ENCODE data around the gene NR2E1. TPM values are rescaled to one million over a fixed set of nuclear protein-coding genes. Genes with fewer than 3 reads are reported as not detected.

NR2E1 gene
- total and polyA plus RNA-seq, 2 of the 13 experiments (the other 11 are each of a cell fraction or from before 2014, with no cell fraction given) = not detected

DNA sequence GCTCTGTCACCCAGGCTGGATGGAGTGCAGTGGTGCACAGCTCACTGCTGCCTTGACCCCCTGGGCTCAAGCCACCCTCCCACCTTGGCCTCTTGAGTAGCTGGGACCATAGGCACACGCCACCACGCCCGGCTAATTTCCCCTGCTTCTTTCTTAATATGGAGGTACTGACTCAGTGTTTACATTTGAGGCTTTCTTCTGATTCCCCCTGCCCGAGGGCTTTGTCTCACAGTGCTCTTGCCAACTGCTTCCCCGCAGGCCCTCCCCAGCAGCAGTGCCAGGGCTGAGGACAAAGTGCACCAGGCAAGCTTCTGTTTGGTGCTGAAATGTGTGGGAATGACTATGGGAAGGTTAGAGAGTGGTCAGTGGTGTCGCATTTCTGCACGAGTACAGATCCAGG lies 34.8 kb downstream of the NR2E1 start (continued):
- TF ChIP-seq, protein P1, sequence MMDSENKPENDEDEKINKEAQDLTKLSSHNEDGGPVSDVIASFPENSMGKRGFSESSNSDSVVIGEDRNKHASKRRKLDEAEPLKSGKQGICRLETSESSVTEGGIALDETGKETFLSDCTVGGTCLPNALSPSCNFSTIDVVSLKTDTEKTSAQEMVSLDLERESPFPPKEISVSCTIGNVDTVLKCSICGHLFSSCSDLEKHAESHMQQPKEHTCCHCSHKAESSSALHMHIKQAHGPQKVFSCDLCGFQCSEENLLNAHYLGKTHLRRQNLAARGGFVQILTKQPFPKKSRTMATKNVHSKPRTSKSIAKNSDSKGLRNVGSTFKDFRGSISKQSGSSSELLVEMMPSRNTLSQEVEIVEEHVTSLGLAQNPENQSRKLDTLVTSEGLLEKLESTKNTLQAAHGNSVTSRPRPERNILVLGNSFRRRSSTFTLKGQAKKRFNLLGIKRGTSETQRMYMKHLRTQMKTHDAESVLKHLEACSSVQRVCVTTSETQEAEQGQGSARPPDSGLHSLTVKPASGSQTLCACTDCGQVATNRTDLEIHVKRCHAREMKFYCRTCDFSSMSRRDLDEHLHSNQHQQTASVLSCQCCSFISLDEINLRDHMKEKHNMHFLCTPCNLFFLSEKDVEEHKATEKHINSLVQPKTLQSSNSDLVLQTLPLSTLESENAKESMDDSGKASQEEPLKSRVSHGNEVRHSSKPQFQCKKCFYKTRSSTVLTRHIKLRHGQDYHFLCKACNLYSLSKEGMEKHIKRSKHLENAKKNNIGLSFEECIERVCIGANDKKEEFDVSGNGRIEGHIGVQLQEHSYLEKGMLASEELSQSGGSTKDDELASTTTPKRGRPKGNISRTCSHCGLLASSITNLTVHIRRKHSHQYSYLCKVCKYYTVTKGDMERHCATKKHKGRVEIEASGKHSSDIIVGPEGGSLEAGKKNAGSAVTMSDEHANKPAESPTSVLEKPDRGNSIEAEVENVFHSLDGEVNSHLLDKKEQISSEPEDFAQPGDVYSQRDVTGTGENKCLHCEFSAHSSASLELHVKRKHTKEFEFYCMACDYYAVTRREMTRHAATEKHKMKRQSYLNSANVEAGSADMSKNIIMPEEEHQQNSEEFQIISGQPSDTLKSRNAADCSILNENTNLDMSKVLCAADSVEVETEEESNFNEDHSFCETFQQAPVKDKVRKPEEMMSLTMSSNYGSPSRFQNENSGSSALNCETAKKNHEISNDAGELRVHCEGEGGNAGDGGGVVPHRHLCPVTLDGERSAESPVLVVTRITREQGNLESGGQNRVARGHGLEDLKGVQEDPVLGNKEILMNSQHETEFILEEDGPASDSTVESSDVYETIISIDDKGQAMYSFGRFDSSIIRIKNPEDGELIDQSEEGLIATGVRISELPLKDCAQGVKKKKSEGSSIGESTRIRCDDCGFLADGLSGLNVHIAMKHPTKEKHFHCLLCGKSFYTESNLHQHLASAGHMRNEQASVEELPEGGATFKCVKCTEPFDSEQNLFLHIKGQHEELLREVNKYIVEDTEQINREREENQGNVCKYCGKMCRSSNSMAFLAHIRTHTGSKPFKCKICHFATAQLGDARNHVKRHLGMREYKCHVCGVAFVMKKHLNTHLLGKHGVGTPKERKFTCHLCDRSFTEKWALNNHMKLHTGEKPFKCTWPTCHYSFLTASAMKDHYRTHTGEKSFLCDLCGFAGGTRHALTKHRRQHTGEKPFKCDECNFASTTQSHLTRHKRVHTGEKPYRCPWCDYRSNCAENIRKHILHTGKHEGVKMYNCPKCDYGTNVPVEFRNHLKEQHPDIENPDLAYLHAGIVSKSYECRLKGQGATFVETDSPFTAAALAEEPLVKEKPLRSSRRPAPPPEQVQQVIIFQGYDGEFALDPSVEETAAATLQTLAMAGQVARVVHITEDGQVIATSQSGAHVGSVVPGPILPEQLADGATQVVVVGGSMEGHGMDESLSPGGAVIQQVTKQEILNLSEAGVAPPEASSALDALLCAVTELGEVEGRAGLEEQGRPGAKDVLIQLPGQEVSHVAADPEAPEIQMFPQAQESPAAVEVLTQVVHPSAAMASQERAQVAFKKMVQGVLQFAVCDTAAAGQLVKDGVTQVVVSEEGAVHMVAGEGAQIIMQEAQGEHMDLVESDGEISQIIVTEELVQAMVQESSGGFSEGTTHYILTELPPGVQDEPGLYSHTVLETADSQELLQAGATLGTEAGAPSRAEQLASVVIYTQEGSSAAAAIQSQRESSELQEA (CRISPR knock-in tag; IDR thresholded peaks at IDR 0.05; ENCODE audit: not compliant biosample characterization) = no peak
- TF ChIP-seq, protein P2, sequence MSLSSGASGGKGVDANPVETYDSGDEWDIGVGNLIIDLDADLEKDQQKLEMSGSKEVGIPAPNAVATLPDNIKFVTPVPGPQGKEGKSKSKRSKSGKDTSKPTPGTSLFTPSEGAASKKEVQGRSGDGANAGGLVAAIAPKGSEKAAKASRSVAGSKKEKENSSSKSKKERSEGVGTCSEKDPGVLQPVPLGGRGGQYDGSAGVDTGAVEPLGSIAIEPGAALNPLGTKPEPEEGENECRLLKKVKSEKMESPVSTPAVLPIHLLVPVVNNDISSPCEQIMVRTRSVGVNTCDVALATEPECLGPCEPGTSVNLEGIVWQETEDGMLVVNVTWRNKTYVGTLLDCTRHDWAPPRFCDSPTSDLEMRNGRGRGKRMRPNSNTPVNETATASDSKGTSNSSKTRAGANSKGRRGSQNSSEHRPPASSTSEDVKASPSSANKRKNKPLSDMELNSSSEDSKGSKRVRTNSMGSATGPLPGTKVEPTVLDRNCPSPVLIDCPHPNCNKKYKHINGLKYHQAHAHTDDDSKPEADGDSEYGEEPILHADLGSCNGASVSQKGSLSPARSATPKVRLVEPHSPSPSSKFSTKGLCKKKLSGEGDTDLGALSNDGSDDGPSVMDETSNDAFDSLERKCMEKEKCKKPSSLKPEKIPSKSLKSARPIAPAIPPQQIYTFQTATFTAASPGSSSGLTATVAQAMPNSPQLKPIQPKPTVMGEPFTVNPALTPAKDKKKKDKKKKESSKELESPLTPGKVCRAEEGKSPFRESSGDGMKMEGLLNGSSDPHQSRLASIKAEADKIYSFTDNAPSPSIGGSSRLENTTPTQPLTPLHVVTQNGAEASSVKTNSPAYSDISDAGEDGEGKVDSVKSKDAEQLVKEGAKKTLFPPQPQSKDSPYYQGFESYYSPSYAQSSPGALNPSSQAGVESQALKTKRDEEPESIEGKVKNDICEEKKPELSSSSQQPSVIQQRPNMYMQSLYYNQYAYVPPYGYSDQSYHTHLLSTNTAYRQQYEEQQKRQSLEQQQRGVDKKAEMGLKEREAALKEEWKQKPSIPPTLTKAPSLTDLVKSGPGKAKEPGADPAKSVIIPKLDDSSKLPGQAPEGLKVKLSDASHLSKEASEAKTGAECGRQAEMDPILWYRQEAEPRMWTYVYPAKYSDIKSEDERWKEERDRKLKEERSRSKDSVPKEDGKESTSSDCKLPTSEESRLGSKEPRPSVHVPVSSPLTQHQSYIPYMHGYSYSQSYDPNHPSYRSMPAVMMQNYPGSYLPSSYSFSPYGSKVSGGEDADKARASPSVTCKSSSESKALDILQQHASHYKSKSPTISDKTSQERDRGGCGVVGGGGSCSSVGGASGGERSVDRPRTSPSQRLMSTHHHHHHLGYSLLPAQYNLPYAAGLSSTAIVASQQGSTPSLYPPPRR (CRISPR knock-in tag; IDR thresholded peaks at IDR 0.05; ENCODE audit: borderline replicate concordance) = no peak
- TF ChIP-seq RFX3 (CRISPR knock-in tag; IDR thresholded peaks at IDR 0.05) (no peak), TBL1XR1 (IDR thresholded peaks at IDR 0.05; ENCODE audit: borderline replicate concordance, low read length, partially characterized antibody) (no peak), PHF21A (CRISPR knock-in tag; IDR thresholded peaks at IDR 0.05) (peak; percentile 29; the same call in 1 of the 2 replicates), NCOR1 (IDR thresholded peaks at IDR 0.05; ENCODE audit: borderline replicate concordance, low read length) (peak; percentile 26; the same call in 1 of the 2 replicates), LCORL (IDR thresholded peaks at IDR 0.05) (no peak), LCORL (CRISPR knock-in tag; IDR thresholded peaks at IDR 0.05) (0 out of 2 replicates have a peak, but pooled peaks have one; percentile 18), ZNF615 (CRISPR knock-in tag; IDR thresholded peaks at IDR 0.05; ENCODE audit: borderline replicate concordance) (no peak), HOXD1 (CRISPR knock-in tag; IDR thresholded peaks at IDR 0.05) (no peak), FOXC1 (CRISPR knock-in tag; IDR thresholded peaks at IDR 0.05; ENCODE audit: borderline replicate concordance) (no peak), ZNF33B (CRISPR knock-in tag; IDR thresholded peaks at IDR 0.05) (no peak), ZNF672 (CRISPR knock-in tag; IDR thresholded peaks at IDR 0.05) (no peak), HNRNPUL1 (IDR thresholded peaks at IDR 0.05; ENCODE audit: low read depth, low read length) (no peak), TOPORS (CRISPR knock-in tag; IDR thresholded peaks at IDR 0.05) (no peak), HNF4G (IDR thresholded peaks at IDR 0.05; ENCODE audit: borderline replicate concordance, low read depth, low read length) (peak; percentile 49; the same call in 1 of the 2 replicates), HNF4G (CRISPR knock-in tag; IDR thresholded peaks at IDR 0.05; ENCODE audit: borderline replicate concordance, low read depth) (peak; percentile 66; the same call in 1 of the 2 replicates), ZNF350 (CRISPR knock-in tag; IDR thresholded peaks at IDR 0.05; ENCODE audit: borderline replicate concordance, low read depth) (0 out of 2 replicates have a peak, but pooled peaks have one; percentile 24)
